GM18505 (cell line): Measurements from ENCODE around the gene DDIT4.

ENCODE experiments used
- ATAC-seq: cut with Tn5 transposase; IDR thresholded peaks from one replicate; pipeline ENCODE4 v1.9.1; 2021; ENCODE audit not compliant: unreplicated experiment
- POLR2A ChIP-seq: IDR thresholded peaks from 4 replicates; pipeline ENCODE4 v1.6.1; 2011; ENCODE audit warnings: borderline replicate concordance; ENCODE audit not compliant: insufficient read depth, insufficient read length; ENCODE audit errors: extremely low read depth

The DDIT4 gene

GRCh38 chr10:72241691-72242252 lies 32.0 kb upstream of the DDIT4 start:
- TF ChIP-seq POLR2A: no peak
- no peak for ATAC-seq

GRCh38 chr10:72242675-72243074 lies 31.0 kb upstream of the DDIT4 start:
- TF ChIP-seq POLR2A: no peak
- ATAC-seq: no peak

GRCh38 chr10:72243822-72244437 lies 29.8 kb upstream of the DDIT4 start:
- no peak for TF ChIP-seq POLR2A
- no peak for ATAC-seq

- no peak for TF ChIP-seq POLR2A
- ATAC-seq: no peak
These were observed 29.1 kb upstream of the DDIT4 start for GRCh38 chr10:72244573-72245038.

- ATAC-seq: no peak
- TF ChIP-seq POLR2A: no peak
These were observed 27.7 kb upstream of the DDIT4 start for GRCh38 chr10:72245949-72246525.

- TF ChIP-seq POLR2A: peak; percentile 91
- peak; percentile 80 for ATAC-seq
These were observed 25.1 kb upstream of the DDIT4 start for GRCh38 chr10:72248468-72249151.

GRCh38 chr10:72249176-72249862 lies 24.4 kb upstream of the DDIT4 start:
- ATAC-seq: peak; percentile 21

- no peak for TF ChIP-seq POLR2A
- no peak for ATAC-seq
These were observed 23.1 kb upstream of the DDIT4 start for GRCh38 chr10:72250666-72251065.

- no peak for ATAC-seq
- no peak for TF ChIP-seq POLR2A
These were observed 22.1 kb upstream of the DDIT4 start for GRCh38 chr10:72251635-72252034.

GRCh38 chr10:72252972-72253371 lies 20.8 kb upstream of the DDIT4 start:
- ATAC-seq: no peak
- no peak for TF ChIP-seq POLR2A

GRCh38 chr10:72253578-72253977 lies 20.1 kb upstream of the DDIT4 start:
- no peak for TF ChIP-seq POLR2A
- ATAC-seq: no peak

GRCh38 chr10:72254813-72255568 lies 18.7 kb upstream of the DDIT4 start:
- no peak for ATAC-seq

More at GRCh38 chr10:72254813-72255568, 18.7 kb upstream of the DDIT4 start:
- no peak for TF ChIP-seq POLR2A
